Heart right ventricle (tissue), 16 donors: ENCODE measurements around the gene INPP5A. TPM values are rescaled to one million over a fixed set of nuclear protein-coding genes. Genes with fewer than 3 reads are reported as not detected.

Source experiments
- ATAC-seq, 8 donors: fragments of 200-7000 bp; cut with Tn5 transposase; one replicate each; pipeline ENCODE4 v1.9.1; 2020; ENCODE audit warnings: mild to moderate bottlenecking in 8 of 8, moderate library complexity in 8 of 8, moderate number of reproducible peaks in 1 of 8
- DNase-seq, 2 donors: peaks; one replicate each; pipeline ENCODE4 v3.0.0-alpha.2; 2020
- H3K27ac ChIP-seq, 10 donors: fragments of 200-600 bp; sonication (generic) in 2 of 10; one replicate each; pipeline versions ENCODE4 v1.5.0 to v1.8.0; 2020 to 2022; ENCODE audit warnings: mild to moderate bottlenecking in 3 of 10
- H3K27me3 ChIP-seq, 7 donors: fragments of 200-600 bp; one replicate each; pipeline ENCODE4 v1.8.0; 2021 to 2022; ENCODE audit warnings: mild to moderate bottlenecking in 2 of 7
- H3K36me3 ChIP-seq, 9 donors: fragments of 200-600 bp; sonication (generic) in 1 of 9; one replicate each; pipeline versions ENCODE4 v1.5.0 to v1.8.0; 2020 to 2022; ENCODE audit warnings: mild to moderate bottlenecking in 2 of 9
- H3K4me1 ChIP-seq, 9 donors: fragments of 200-600 bp; sonication (generic) in 1 of 9; one replicate each; pipeline versions ENCODE4 v1.5.0 to v1.8.0; 2020 to 2022; ENCODE audit warnings: mild to moderate bottlenecking in 4 of 9
- H3K4me3 ChIP-seq, 10 donors: fragments of 200-600 bp; sonication (generic) in 2 of 10; one replicate each; pipeline versions ENCODE4 v1.5.0 to v1.8.0; 2020 to 2022; ENCODE audit warnings: mild to moderate bottlenecking in 7 of 10, moderate library complexity in 2 of 10
- H3K9me3 ChIP-seq, 11 donors: fragments of 200-600 bp in 10 of 11; sonication (generic) in 2 of 11; one replicate each; pipeline versions ENCODE4 v1.5.0 to v1.8.0; 2013 to 2022; ENCODE audit warnings: mild to moderate bottlenecking in 2 of 11, control low read depth in 1 of 11, moderate library complexity in 1 of 11
- CTCF ChIP-seq, 9 donors: fragments of 200-600 bp; sonication (generic) in 2 of 9; IDR thresholded peaks; one replicate each; pipeline versions ENCODE4 v1.5.0 to v1.8.0; 2021 to 2022; ENCODE audit warnings: antibody characterized with exemption in 9 of 9, mild to moderate bottlenecking in 5 of 9, moderate library complexity in 1 of 9
- WGBS, 2 donors: extraction: QIAGEN DNeasy Blood & Tissue Kit; methylation state at CpG; one replicate each; pipeline ENCODE4 v1.1.7; 2013; ENCODE audit warnings: inconsistent platforms in 1 of 2; 5-methylcytosine and 5-hydroxymethylcytosine counted together
- intact Hi-C, 10 donors: fragments of 100-400 bp; cut with DNase I; formaldehyde crosslinking; loops; one replicate each; pipeline versions ENCODE4 v1.11.1 to v1.14.2; 2022
- polyA plus RNA-seq, 2 donors: library from polyadenylated mRNA; stranded (reverse); fragments of 200-250 nt; gene quantifications; one replicate each; pipeline ENCODE4 v1.2.3, GENCODE V29; 2013
- total RNA-seq, 10 donors: library from RNA; stranded (reverse); fragmentation: NEBNext Ultra II Directional in 3 of 10; extraction: Animal tissue kit (Norgen Biotek cat#: 25700) in 3 of 10; gene quantifications; one replicate each; pipeline versions ENCODE4 v1.2.1 to v1.2.4, GENCODE V29; 2021 to 2023
- donor health status: Arrhythmogenic right ventricular cardiomyopathy.
- donor health status: ischemic (EF 13 %, LVEDD 7.1; RV severe dilation, severe dysfunction).
- donor health status: healthy with polysubstance abuse.
- donor health status: DM: no; HTN: yes; CAD: no.
- donor health status: DM: no; HTN: no; CAD: no.
- donor health status: ischemic (EF 25% LVEDD 6.9; RV normal size, moderate dysfunction).
- donor health status: ischemic (EF 25% LVEDD 5.7; RV mildly dilated, moderate dysfunction).
- donor health status: healthy.
- donor health status: DM: yes; HTN: yes; CAD: no.
- donor health status: Ischemic cardiomyopathy.
- donor health status: ischemic (EF 35%, LVEDD 5.7; RV mildly dilated, moderate dysfunction).
- donor health status: nonischemic (EF 11% LVEDD 7.7; RV severe dilation, severe dysfunction).
- donor health status: DM: yes; HTN: yes; CAD: no.
- donor health status: PGD.
- donor health status: ischemic (EF 29% LVEDD 5.4; RV normal size, mild dysfunction).
- donor health status: nonischemic (EF 23%, LVEDD 6.1; RV moderate dilation, normal function).

INPP5A gene
- total and polyA plus RNA-seq, 12 donors: 30.4 to 122 (median 106) TPM

GRCh38 chr10:132711613-132712121, 174.1 kb downstream of the INPP5A start:
- no peak overlapping the region for H3K4me3 ChIP-seq
- H3K27ac ChIP-seq: no peak overlapping the region
- WGBS, 2 donors: 96% methylated on average over 13 of the region's 13 CpGs
- H3K9me3 ChIP-seq: peaks cover 0 to 5% (median 0%) of the 10 kb centered on the region in 11 donors
- ATAC-seq (no peak), DNase-seq (peak in 1 of 2 donors; percentile 9)
- intact Hi-C loops: no loop called here
- peaks cover 0 to 65% (median 18%) of the 10 kb centered on the region in 9 donors for H3K36me3 ChIP-seq
- H3K27me3 ChIP-seq: no peaks in the 10 kb centered on the region
- no peak for TF ChIP-seq CTCF (IDR thresholded peaks at IDR 0.05)
- H3K4me1 ChIP-seq: peaks cover 0 to 16% (median 0%) of the 10 kb centered on the region in 9 donors

- Histone ChIP-seq H3K36me3 (peaks cover 0 to 66% (median 18%) of the 10 kb centered on the region in 9 donors), H3K4me1 (peaks cover 0 to 16% (median 0%) of the 10 kb centered on the region in 9 donors), H3K27me3 (no peaks in the 10 kb centered on the region), H3K9me3 (no peaks in the 10 kb centered on the region), H3K27ac (no peak overlapping the region), H3K4me3 (no peak overlapping the region)
- DNase-seq: peak in 1 of 2 donors; percentile 0
- TF ChIP-seq CTCF (IDR thresholded peaks at IDR 0.05): no peak
- intact Hi-C loops: no loop called here
- ATAC-seq: no peak
- 95 to 98% methylated on average over 10 of the region's 10 CpGs for WGBS, 2 donors
Measured at GRCh38 chr10:132712291-132712690, 174.7 kb downstream of the INPP5A start.

DNA sequence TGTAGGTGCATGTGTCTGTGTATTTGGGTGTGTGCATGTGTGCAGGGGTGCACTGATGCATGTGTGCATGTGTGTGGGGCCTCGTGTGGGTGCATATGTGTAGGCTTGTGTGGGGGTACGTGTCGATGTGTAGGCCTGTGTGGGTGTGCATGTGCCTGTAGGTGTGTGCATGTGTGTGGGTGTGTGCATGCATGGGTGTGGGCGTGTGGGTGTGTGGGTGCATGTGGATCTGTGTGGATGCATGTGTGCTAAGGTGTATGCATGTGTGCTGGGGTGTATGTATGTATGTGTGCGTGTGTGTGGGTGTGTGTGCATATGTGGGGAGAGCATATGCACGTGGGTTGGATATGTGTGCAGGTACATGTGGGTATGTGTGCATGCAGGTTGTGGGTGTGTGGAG, 175.2 kb downstream of the INPP5A start:
- WGBS, 2 donors: 96% methylated on average over 6 of the region's 6 CpGs
- no peak for ATAC-seq
- peaks cover 0 to 64% (median 18%) of the 10 kb centered on the region in 9 donors for H3K36me3 ChIP-seq

DNA sequence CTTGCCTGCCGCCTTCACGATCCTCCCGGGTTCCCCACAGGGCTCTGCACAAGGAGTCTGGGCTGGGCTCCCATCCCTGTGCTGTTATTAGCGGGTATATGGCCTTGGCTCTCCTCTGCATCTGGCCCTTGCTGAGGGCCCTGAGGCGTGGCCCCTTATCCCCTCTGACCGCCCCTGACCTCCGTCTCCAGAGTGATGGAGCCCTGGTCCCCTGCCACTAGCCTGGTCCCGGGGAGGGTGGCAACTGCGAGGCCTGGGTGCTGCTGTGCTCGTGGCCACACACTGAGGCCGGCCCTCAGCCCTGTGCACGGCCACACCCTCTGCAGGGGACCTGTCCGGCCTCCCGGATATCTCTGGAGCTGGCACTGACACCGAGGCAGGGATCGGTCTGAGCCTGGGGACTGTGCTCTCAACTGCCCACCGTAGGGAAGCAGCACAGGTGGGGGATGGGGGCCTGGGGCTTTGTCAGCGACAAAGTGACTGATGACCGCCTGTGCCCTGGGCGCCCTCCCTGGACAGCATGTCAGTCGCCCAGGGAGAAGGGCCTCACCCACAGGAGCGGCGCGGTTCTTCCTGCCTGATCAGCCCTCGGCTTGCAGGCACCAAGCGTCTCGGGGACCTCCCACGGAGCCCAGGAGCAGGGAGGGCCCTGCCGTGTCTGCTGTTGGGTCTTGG, 176.0 kb downstream of the INPP5A start:
- Histone ChIP-seq H3K4me3 (no peak overlapping the region), H3K36me3 (peaks cover 0 to 56% (median 10%) of the 10 kb centered on the region in 9 donors), H3K4me1 (peaks cover 0 to 16% (median 0%) of the 10 kb centered on the region in 9 donors), H3K27me3 (no peaks in the 10 kb centered on the region), H3K27ac (peak overlapping the region in 3 of 10 donors; percentile 36 to 67 (median 37)), H3K9me3 (no peaks in the 10 kb centered on the region)
- WGBS, 2 donors: 80 to 84% methylated on average over 29 of the region's 29 CpGs
- TF ChIP-seq CTCF (IDR thresholded peaks at IDR 0.05): no peak
- intact Hi-C loops: no loop called here
- DNase-seq (peak in 1 of 2 donors; percentile 21), ATAC-seq (peak in 5 of 8 donors; percentile 14 to 32 (median 24))

More for the DNA sequence above, 175.2 kb downstream of the INPP5A start:
- no peak overlapping the region for H3K4me3 ChIP-seq
- no peaks in the 10 kb centered on the region for H3K27me3 ChIP-seq
- TF ChIP-seq CTCF (IDR thresholded peaks at IDR 0.05): no peak
- H3K9me3 ChIP-seq: no peaks in the 10 kb centered on the region
- H3K27ac ChIP-seq: no peak overlapping the region
- H3K4me1 ChIP-seq: peaks cover 0 to 16% (median 0%) of the 10 kb centered on the region in 9 donors
- intact Hi-C loops: no loop called here
- DNase-seq: peak in 1 of 2 donors; percentile 3
